GM18502 (cell line): ENCODE data around the gene CYP46A1.

Source experiments
- ATAC-seq: cut with Tn5 transposase; IDR thresholded peaks from one replicate; pipeline ENCODE4 v1.9.1; 2021; ENCODE audit warnings: mild to moderate bottlenecking; ENCODE audit not compliant: unreplicated experiment, poor library complexity

CYP46A1 gene

GRCh38 chr14:99706107-99706900 is 22.2 kb downstream of the CYP46A1 start:
- ATAC-seq: no peak

- ATAC-seq: no peak
Observed at GRCh38 chr14:99707420-99707819, 23.3 kb downstream of the CYP46A1 start.

- ATAC-seq: no peak
Observed at GRCh38 chr14:99707921-99708320, 23.8 kb downstream of the CYP46A1 start.

GRCh38 chr14:99708449-99708848 is 24.4 kb downstream of the CYP46A1 start:
- ATAC-seq: no peak

- no peak for ATAC-seq
Observed at GRCh38 chr14:99713972-99714371, 29.9 kb downstream of the CYP46A1 start.

- ATAC-seq: no peak
Observed at GRCh38 chr14:99715266-99716000, 31.3 kb downstream of the CYP46A1 start.

- ATAC-seq: no peak
Observed at GRCh38 chr14:99716091-99716849, 32.2 kb downstream of the CYP46A1 start.

- ATAC-seq: no peak
Observed at GRCh38 chr14:99716850-99717681, 33.0 kb downstream of the CYP46A1 start.

- ATAC-seq: no peak
Observed at GRCh38 chr14:99717682-99718013, 33.5 kb downstream of the CYP46A1 start.

GRCh38 chr14:99718031-99718810 is 34.1 kb downstream of the CYP46A1 start:
- ATAC-seq: peak; percentile 94

GRCh38 chr14:99718811-99719192 is 34.7 kb downstream of the CYP46A1 start:
- ATAC-seq: peak; percentile 59

- ATAC-seq: no peak
Observed at GRCh38 chr14:99720941-99721791, 37.1 kb downstream of the CYP46A1 start.

GRCh38 chr14:99721792-99722516 is 37.9 kb downstream of the CYP46A1 start:
- no peak for ATAC-seq

- no peak for ATAC-seq
Observed at GRCh38 chr14:99722741-99723140, 38.6 kb downstream of the CYP46A1 start.

GRCh38 chr14:99724196-99724891 is 40.2 kb downstream of the CYP46A1 start:
- ATAC-seq: no peak

- ATAC-seq: no peak
Observed at GRCh38 chr14:99724939-99725773, 41.1 kb downstream of the CYP46A1 start.
